Ovary (tissue), 10 donors: ENCODE results near the gene OIP5. TPM values are rescaled to one million over a fixed set of nuclear protein-coding genes. Genes with fewer than 3 reads are reported as not detected.

Experiments
- DNase-seq, 5 donors: peaks; one replicate each; pipeline ENCODE4 v3.0.0-alpha.2; 2019 to 2020
- H3K27ac ChIP-seq, 2 donors: fragments of 200-600 bp; one replicate each; pipeline versions ENCODE4 v1.5.1 to v1.8.0; 2019 to 2022
- H3K27me3 ChIP-seq: fragments of 200-600 bp; one replicate; pipeline ENCODE4 v1.8.0; 2022
- H3K36me3 ChIP-seq: fragments of 200-600 bp; sonication (generic); one replicate; pipeline ENCODE4 v1.5.1; 2019
- H3K4me1 ChIP-seq: one replicate; pipeline ENCODE4 v1.8.1; 2013; ENCODE audit warnings: mild to moderate bottlenecking, moderate library complexity; ENCODE audit not compliant: insufficient read depth
- H3K4me3 ChIP-seq: fragments of 200-600 bp; sonication (generic); one replicate; pipeline ENCODE4 v1.5.1; 2017
- H3K9me3 ChIP-seq, 2 donors: fragments of 200-600 bp in 1 of 2; sonication (generic) in 1 of 2; one replicate each; pipeline versions ENCODE4 v1.5.1 to v1.8.1; 2013 to 2019; ENCODE audit warnings: mild to moderate bottlenecking in 1 of 2, moderate library complexity in 1 of 2
- CTCF ChIP-seq, 3 donors: fragments of 450-650 bp in 2 of 3; fragments of 200-600 bp in 1 of 3; IDR thresholded peaks; one replicate each; pipeline versions ENCODE4 v1.5.1 to v1.8.0; 2016 to 2022; ENCODE audit warnings: antibody characterized with exemption in 3 of 3, mild to moderate bottlenecking in 1 of 3
- EP300 ChIP-seq: sonication (generic); formaldehyde crosslinking; IDR thresholded peaks from one replicate; pipeline ENCODE4 v1.6.1; 2017; ENCODE audit warnings: antibody characterized with exemption
- POLR2A ChIP-seq: fragments of 450-650 bp; IDR thresholded peaks from one replicate; pipeline ENCODE4 v1.6.1; 2017; ENCODE audit warnings: antibody characterized with exemption, mild to moderate bottlenecking, moderate library complexity
- WGBS, 3 donors: extraction: QIAGEN DNeasy Blood & Tissue Kit in 1 of 3; methylation state at CpG; one replicate each; pipeline versions ENCODE4 v1.1.5 to v1.1.7; 2013 to 2017; 5-methylcytosine and 5-hydroxymethylcytosine counted together
- intact Hi-C, 4 donors: fragments of 100-400 bp; cut with DNase I; formaldehyde crosslinking; loops; one replicate each; pipeline versions ENCODE4 v1.11.0 to v1.15.1; 2022 to 2023
- long read RNA-seq, 3 donors: library from polyadenylated mRNA in 2 of 3; unstranded in 2 of 3; transcript quantifications; one replicate each; pipeline ENCODE4 v2.0.0 and lab custom pipeline, GENCODE V29; 2021 to 2026
- polyA plus RNA-seq, 2 donors: library from polyadenylated mRNA; stranded (reverse); fragments of 200-250 nt in 1 of 2; fragments of 350-450 nt in 1 of 2; fragmentation: Illumina TruSeq in 1 of 2; extraction: RNeasy Lipid Tissue Mini Kit (QIAGEN cat#74804) in 1 of 2; gene quantifications; one replicate each; pipeline ENCODE4 v1.2.3, GENCODE V29; 2013 to 2014
- total RNA-seq, 7 donors: library from RNA; depleted of rRNA in 2 of 7; stranded (reverse); fragments of >200 nt in 2 of 7; fragmentation: NEBNext Ultra II Directional in 3 of 7; extraction: Animal tissue kit (Norgen Biotek cat#: 25700) in 3 of 7; gene quantifications; one replicate each; pipeline versions ENCODE4 v1.1.0 to v1.2.4, GENCODE V29; 2016 to 2023
- donor health status: DM: no; HTN: no; CAD: no; lungs with moderate emphysema.
- donor health status: DM: no; HTN: no; CAD: no.
- donor health status: Bipolar disorder and iron deficiency.
- donor health status: DM: yes; HTN: yes; CAD: no.
- donor health status: DM: no; HTN: no; CAD: no.
- donor health status: DM: yes; HTN: yes; CAD: no.

The OIP5 gene
- total RNA-seq (1 to 10 TPM in 3 of 7 donors, under 1 TPM in 4; 0.52 to 1.9 (median 0.94) TPM), polyA plus RNA-seq (1 to 10 TPM in 1 of 2 donors, under 1 TPM in 1; 0.75 to 1.5 TPM)
- long read RNA-seq, donor 1, partial matches to known transcripts, result 0 of 5 reads
- long read RNA-seq, donor 1, other reads (novel, unspliced or antisense), result 1 of 5 reads
- long read RNA-seq, donor 2, transcript OIP5-201 (5 exons, 1,236 nt), result major isoform, 35 of 90 reads
- long read RNA-seq, donor 2, partial matches to known transcripts, result 36 of 90 reads
- long read RNA-seq, donor 2, other reads (novel, unspliced or antisense), result 15 of 90 reads
- long read RNA-seq, donor 3, partial matches to known transcripts, result 0 of 1 reads
- long read RNA-seq, donor 3, other reads (novel, unspliced or antisense), result 0 of 1 reads

GRCh38 chr15:41332194-41333025 is at the start of gene OIP5, which contains the start of gene NUSAP1:
TSS of gene OIP5 (minus strand) at chr15:41332591. CDS start at chr15:41332561, 30 bp downstream.
TSS of gene NUSAP1 (plus strand) at chr15:41332881. CDS start at chr15:41332958, 77 bp downstream.
- peak; percentile 94 to 98 (median 97) for DNase-seq
- 0% methylated on average over 64 of the region's 64 CpGs for WGBS, 3 donors
- H3K4me3 ChIP-seq, result peak within 1 kb of the TSS; percentile 74
- H3K9me3 ChIP-seq, result no peaks in the 10 kb centered on the region
- no peaks in the 10 kb centered on the region for H3K27me3 ChIP-seq
- H3K4me1 ChIP-seq, result peaks cover 3% of the 10 kb centered on the region
- intact Hi-C loops, result loop anchor here in 1 of 4 donors (5.0 kb wide), 1 partner anchor 430 kb away; no protein-coding TSS in a partner anchor
- peak in 2 of 3 donors; percentile 11 to 64 for TF ChIP-seq CTCF (IDR thresholded peaks at IDR 0.05)
- no peak for TF ChIP-seq EP300
- TF ChIP-seq POLR2A, result no peak
- H3K27ac ChIP-seq, result peak within 1 kb of the TSS; percentile 12 to 56
- H3K36me3 ChIP-seq, result no peaks in the 10 kb centered on the region

GRCh38 chr15:41377978-41378377 is 45.6 kb upstream of the OIP5 start:
- DNase-seq, result no peak
- H3K27ac ChIP-seq, result no peak overlapping the region
- no peaks in the 10 kb centered on the region for H3K4me1 ChIP-seq
- H3K9me3 ChIP-seq, result no peaks in the 10 kb centered on the region
- no peaks in the 10 kb centered on the region for H3K36me3 ChIP-seq
- TF ChIP-seq EP300, result no peak
- no peak for TF ChIP-seq CTCF (IDR thresholded peaks at IDR 0.05)
- no peak for TF ChIP-seq POLR2A
- intact Hi-C loops, result no loop called here
- WGBS, 3 donors, result 92 to 100% (median 93%) methylated on average over 4 of the region's 4 CpGs
- no peak overlapping the region for H3K4me3 ChIP-seq
- no peaks in the 10 kb centered on the region for H3K27me3 ChIP-seq

GRCh38 chr15:41367418-41367817 is 35.0 kb upstream of the OIP5 start:
- Histone ChIP-seq H3K36me3 (no peaks in the 10 kb centered on the region), H3K9me3 (no peaks in the 10 kb centered on the region), H3K27ac (no peak overlapping the region), H3K4me1 (no peaks in the 10 kb centered on the region), H3K27me3 (no peaks in the 10 kb centered on the region), H3K4me3 (no peak overlapping the region)
- no peak for DNase-seq
- TF ChIP-seq POLR2A, result no peak
- no peak for TF ChIP-seq EP300
- TF ChIP-seq CTCF (IDR thresholded peaks at IDR 0.05), result no peak
- 89 to 98% (median 92%) methylated on average over 3 of the region's 3 CpGs for WGBS, 3 donors
- intact Hi-C loops, result no loop called here

GRCh38 chr15:41354371-41354770 is 22.0 kb upstream of the OIP5 start:
- peaks cover 3% of the 10 kb centered on the region for H3K4me1 ChIP-seq
- no peaks in the 10 kb centered on the region for H3K9me3 ChIP-seq
- H3K36me3 ChIP-seq, result no peaks in the 10 kb centered on the region
- TF ChIP-seq EP300, result no peak
- no peak for TF ChIP-seq CTCF (IDR thresholded peaks at IDR 0.05)
- TF ChIP-seq POLR2A, result no peak
- DNase-seq, result no peak
- no peaks in the 10 kb centered on the region for H3K27me3 ChIP-seq
- intact Hi-C loops, result no loop called here
- 85 to 92% (median 87%) methylated on average over 10 of the region's 10 CpGs for WGBS, 3 donors
- H3K4me3 ChIP-seq, result no peak overlapping the region
- H3K27ac ChIP-seq, result no peak overlapping the region
